SK-N-SH treated with all-trans-retinoic acid at 6 μM for 48 hours (cell line): Measurements from ENCODE around the gene DCXR.

ENCODE experiments used
- ATAC-seq: fragments of 200-7000 bp; cut with Tn5 transposase; 3 replicates; pipeline ENCODE4 v1.9.1; 2020; ENCODE audit warnings: mild to moderate bottlenecking, moderate library complexity
- ARNTL ChIP-seq: fragments of 450-650 bp; formaldehyde crosslinking; IDR thresholded peaks from 2 replicates; pipeline ENCODE4 v1.5.0; 2020; ENCODE audit warnings: low read depth, mild to moderate bottlenecking, moderate library complexity, borderline replicate concordance
- BACH2 ChIP-seq: fragments of 250-450 bp; sonication (Bioruptor Pico); IDR thresholded peaks from 2 replicates; pipeline ENCODE4 v1.9.0; 2021; ENCODE audit warnings: mild to moderate bottlenecking, borderline replicate concordance
- CSDC2 ChIP-seq: fragments of 250-450 bp; sonication (Bioruptor Pico); IDR thresholded peaks from 2 replicates; pipeline ENCODE4 v1.5.0; 2020; ENCODE audit warnings: mild to moderate bottlenecking, moderate library complexity
- CSRNP3 ChIP-seq: fragments of 250-450 bp; sonication (Bioruptor Pico); IDR thresholded peaks from 2 replicates; pipeline ENCODE4 v1.5.1; 2021; ENCODE audit warnings: mild to moderate bottlenecking, moderate library complexity
- ESRRG ChIP-seq: fragments of 250-450 bp; sonication (Bioruptor Pico); IDR thresholded peaks from 2 replicates; pipeline ENCODE4 v1.6.1; 2021; ENCODE audit warnings: mild to moderate bottlenecking
- GLIS3 ChIP-seq: fragments of 250-450 bp; sonication (Bioruptor Pico); IDR thresholded peaks from 2 replicates; pipeline ENCODE4 v1.5.0; 2020; ENCODE audit warnings: mild to moderate bottlenecking, moderate library complexity
- ISL1 ChIP-seq: fragments of 250-450 bp; sonication (Bioruptor Pico); IDR thresholded peaks from 2 replicates; pipeline ENCODE4 v2.1.2; 2022; ENCODE audit warnings: mild to moderate bottlenecking, moderate library complexity
- OSR1 ChIP-seq: fragments of 250-450 bp; sonication (Bioruptor Pico); IDR thresholded peaks from 2 replicates; pipeline ENCODE4 v1.8.0; 2022; ENCODE audit warnings: moderate library complexity, mild to moderate bottlenecking, inconsistent platforms
- PPARA ChIP-seq: fragments of 250-450 bp; sonication (Bioruptor Pico); IDR thresholded peaks from 2 replicates; pipeline ENCODE4 v1.5.0; 2020; ENCODE audit warnings: mild to moderate bottlenecking, borderline replicate concordance
- RARB ChIP-seq: fragments of 250-450 bp; sonication (Bioruptor Pico); IDR thresholded peaks from 2 replicates; pipeline ENCODE4 v1.8.0; 2021; ENCODE audit warnings: mild to moderate bottlenecking, moderate library complexity
- SNAI2 ChIP-seq: fragments of 250-450 bp; sonication (Bioruptor Pico); IDR thresholded peaks from 2 replicates; pipeline ENCODE4 v1.5.0; 2020; ENCODE audit warnings: mild to moderate bottlenecking, moderate library complexity
- TCF4 ChIP-seq: fragments of 250-450 bp; sonication (Bioruptor Pico); IDR thresholded peaks from 2 replicates; pipeline ENCODE4 v1.8.0; 2021; ENCODE audit warnings: mild to moderate bottlenecking, moderate library complexity, borderline replicate concordance
- TSHZ2 ChIP-seq: fragments of 250-450 bp; sonication (Bioruptor Pico); IDR thresholded peaks from 2 replicates; pipeline ENCODE4 v1.5.0; 2020; ENCODE audit warnings: mild to moderate bottlenecking, moderate library complexity
- ZFP3 ChIP-seq: fragments of 250-450 bp; sonication (Bioruptor Pico); IDR thresholded peaks from 2 replicates; pipeline ENCODE4 v1.5.0; 2020; ENCODE audit warnings: mild to moderate bottlenecking, moderate library complexity
- ZFP30 ChIP-seq: fragments of 450-650 bp; formaldehyde crosslinking; IDR thresholded peaks from 2 replicates; pipeline ENCODE4 v1.5.0; 2022; ENCODE audit warnings: mild to moderate bottlenecking, moderate library complexity
- ZNF565 ChIP-seq: fragments of 450-650 bp; formaldehyde crosslinking; conservative IDR thresholded peaks from 2 replicates; pipeline ENCODE4 v1.5.0; 2020; ENCODE audit warnings: low read depth, mild to moderate bottlenecking, moderate library complexity
- ZNF70 ChIP-seq: fragments of 450-650 bp; formaldehyde crosslinking; IDR thresholded peaks from 2 replicates; pipeline ENCODE4 v1.5.0; 2020; ENCODE audit warnings: mild to moderate bottlenecking, moderate library complexity
- ZNF8 ChIP-seq: fragments of 450-650 bp; formaldehyde crosslinking; IDR thresholded peaks from 2 replicates; pipeline ENCODE4 v1.5.0; 2020; ENCODE audit warnings: mild to moderate bottlenecking, moderate library complexity
- TF ChIP-seq, protein P1 (sequence below): fragments of 250-450 bp; sonication (Bioruptor Pico); IDR thresholded peaks from 2 replicates; pipeline ENCODE4 v1.8.0; 2020; ENCODE audit warnings: mild to moderate bottlenecking, moderate library complexity, borderline replicate concordance
- TF ChIP-seq, protein P2 (sequence below): fragments of 250-450 bp; sonication (Bioruptor Pico); IDR thresholded peaks from 2 replicates; pipeline ENCODE4 v1.8.0; 2021; ENCODE audit warnings: low read depth, mild to moderate bottlenecking, moderate library complexity, borderline replicate concordance

The DCXR gene

GRCh38 chr17:82045936-82046484 is 8.5 kb upstream of the DCXR start:
- ATAC-seq = no peak
- TF ChIP-seq CSRNP3 = no peak
- TF ChIP-seq, protein P1, sequence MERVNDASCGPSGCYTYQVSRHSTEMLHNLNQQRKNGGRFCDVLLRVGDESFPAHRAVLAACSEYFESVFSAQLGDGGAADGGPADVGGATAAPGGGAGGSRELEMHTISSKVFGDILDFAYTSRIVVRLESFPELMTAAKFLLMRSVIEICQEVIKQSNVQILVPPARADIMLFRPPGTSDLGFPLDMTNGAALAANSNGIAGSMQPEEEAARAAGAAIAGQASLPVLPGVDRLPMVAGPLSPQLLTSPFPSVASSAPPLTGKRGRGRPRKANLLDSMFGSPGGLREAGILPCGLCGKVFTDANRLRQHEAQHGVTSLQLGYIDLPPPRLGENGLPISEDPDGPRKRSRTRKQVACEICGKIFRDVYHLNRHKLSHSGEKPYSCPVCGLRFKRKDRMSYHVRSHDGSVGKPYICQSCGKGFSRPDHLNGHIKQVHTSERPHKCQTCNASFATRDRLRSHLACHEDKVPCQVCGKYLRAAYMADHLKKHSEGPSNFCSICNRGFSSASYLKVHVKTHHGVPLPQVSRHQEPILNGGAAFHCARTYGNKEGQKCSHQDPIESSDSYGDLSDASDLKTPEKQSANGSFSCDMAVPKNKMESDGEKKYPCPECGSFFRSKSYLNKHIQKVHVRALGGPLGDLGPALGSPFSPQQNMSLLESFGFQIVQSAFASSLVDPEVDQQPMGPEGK = no peak
- TF ChIP-seq ARNTL (CRISPR knock-in tag) = no peak
- no peak for TF ChIP-seq OSR1
- TF ChIP-seq, protein P2, sequence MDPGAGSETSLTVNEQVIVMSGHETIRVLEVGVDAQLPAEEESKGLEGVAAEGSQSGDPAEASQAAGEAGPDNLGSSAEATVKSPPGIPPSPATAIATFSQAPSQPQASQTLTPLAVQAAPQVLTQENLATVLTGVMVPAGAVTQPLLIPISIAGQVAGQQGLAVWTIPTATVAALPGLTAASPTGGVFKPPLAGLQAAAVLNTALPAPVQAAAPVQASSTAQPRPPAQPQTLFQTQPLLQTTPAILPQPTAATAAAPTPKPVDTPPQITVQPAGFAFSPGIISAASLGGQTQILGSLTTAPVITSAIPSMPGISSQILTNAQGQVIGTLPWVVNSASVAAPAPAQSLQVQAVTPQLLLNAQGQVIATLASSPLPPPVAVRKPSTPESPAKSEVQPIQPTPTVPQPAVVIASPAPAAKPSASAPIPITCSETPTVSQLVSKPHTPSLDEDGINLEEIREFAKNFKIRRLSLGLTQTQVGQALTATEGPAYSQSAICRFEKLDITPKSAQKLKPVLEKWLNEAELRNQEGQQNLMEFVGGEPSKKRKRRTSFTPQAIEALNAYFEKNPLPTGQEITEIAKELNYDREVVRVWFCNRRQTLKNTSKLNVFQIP (CRISPR knock-in tag) = no peak
- no peak for TF ChIP-seq CSDC2 (CRISPR knock-in tag)
- no peak for TF ChIP-seq ISL1
- TF ChIP-seq SNAI2 = no peak
- TF ChIP-seq ZNF70 (CRISPR knock-in tag) = no peak
- no peak for TF ChIP-seq PPARA (CRISPR knock-in tag)
- no peak for TF ChIP-seq BACH2 (CRISPR knock-in tag)
- no peak for TF ChIP-seq TSHZ2 (CRISPR knock-in tag)

DNA sequence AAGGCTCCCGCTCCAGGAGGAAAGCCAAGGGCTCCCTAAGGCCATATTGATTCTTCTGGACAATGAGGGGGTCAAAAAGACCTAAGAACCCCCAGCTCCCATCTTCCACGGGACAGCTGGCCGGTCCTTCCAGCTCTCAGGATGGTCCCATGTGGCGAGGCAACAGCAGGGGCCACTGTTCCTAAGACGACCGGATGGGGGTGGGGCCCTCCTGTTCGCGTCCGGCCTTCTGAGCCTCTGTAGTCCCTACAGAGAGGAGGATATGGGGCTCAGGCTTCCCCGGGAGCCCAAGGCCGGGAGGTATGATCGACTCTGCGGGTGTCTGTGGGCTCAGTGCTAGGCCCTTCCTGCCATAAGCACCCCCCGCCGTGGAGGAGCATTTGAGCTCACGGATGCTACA is 6.0 kb upstream of the DCXR start:
- TF ChIP-seq SNAI2 (no peak), CSDC2 (CRISPR knock-in tag) (no peak), RARB (CRISPR knock-in tag) (no peak), ZFP30 (CRISPR knock-in tag) (no peak), TCF4 (no peak), ZFP3 (no peak), ZNF8 (CRISPR knock-in tag) (no peak), GLIS3 (no peak), ESRRG (no peak), ZNF70 (CRISPR knock-in tag) (no peak), PPARA (CRISPR knock-in tag) (no peak), CSRNP3 (no peak), ARNTL (CRISPR knock-in tag) (no peak), BACH2 (CRISPR knock-in tag) (no peak), ZNF565 (CRISPR knock-in tag) (no peak)
- TF ChIP-seq, protein P1 = no peak
- ATAC-seq = no peak; the same call in 2 of the 3 replicates
